ENCODE results near the gene COQ2. TPM values are rescaled to one million over a fixed set of nuclear protein-coding genes. Genes with fewer than 3 reads are reported as not detected.

Gene COQ2
- total and polyA plus RNA-seq, 2 of the 13 experiments (the other 11 are each of a cell fraction or from before 2014, with no cell fraction given) = 10.1 to 17.3 TPM

GRCh38 chr4:83240379-83240875 is 44.2 kb downstream of the COQ2 start:
- CTCF ChIA-PET (ENCODE audit: low intra/inter-chr PET ratio, low total read pairs) = no interaction called here
- in situ Hi-C loops (cut with HindIII; ENCODE audit: extremely low pct_ligation_motif_present, low pct_unique_long_range_greater_than_20kb) = no loop called here
- H3K9ac ChIP-seq (ENCODE audit: insufficient read depth, low read depth, low read length) = no peak overlapping the region
- no peaks in the 10 kb centered on the region for H3K36me3 ChIP-seq (replicated peaks in 1 of 2; ENCODE audit: control insufficient read depth in 1 of 2, insufficient read depth in 2 of 2, low read length in 2 of 2)
- no peaks in the 10 kb centered on the region for H4K20me1 ChIP-seq (ENCODE audit: insufficient read depth, low read length)
- H3K27me3 ChIP-seq (ENCODE audit: control insufficient read depth in 1 of 2, insufficient read depth in 2 of 2, low read length in 2 of 2) = no peaks in the 10 kb centered on the region
- no peak overlapping the region for H2AFZ ChIP-seq (ENCODE audit: low read length)
- no peak for TF ChIP-seq ATM (IDR thresholded peaks at IDR 0.05; ENCODE audit: borderline replicate concordance)
- TF ChIP-seq DMTF1 (CRISPR knock-in tag; IDR thresholded peaks at IDR 0.05) = no peak
- no peak for TF ChIP-seq ADNP (CRISPR knock-in tag; IDR thresholded peaks at IDR 0.05)
- TF ChIP-seq ZSCAN30 (CRISPR knock-in tag; IDR thresholded peaks at IDR 0.05) = no peak
- no peak for TF ChIP-seq TIGD3 (CRISPR knock-in tag; IDR thresholded peaks at IDR 0.05; ENCODE audit: borderline replicate concordance)
- no peak for TF ChIP-seq CHCHD3 (CRISPR knock-in tag; IDR thresholded peaks at IDR 0.05)
- no peak for TF ChIP-seq PREB (CRISPR knock-in tag; IDR thresholded peaks at IDR 0.05)
- no peak for TF ChIP-seq ZNF124 (CRISPR knock-in tag; IDR thresholded peaks at IDR 0.05)
- TF ChIP-seq PTBP1 (IDR thresholded peaks at IDR 0.05; ENCODE audit: low read depth, low read length, poor library complexity, severe bottlenecking) = no peak
- no peak for TF ChIP-seq UBTF (CRISPR knock-in tag; IDR thresholded peaks at IDR 0.05)
- TF ChIP-seq ZNF232 (CRISPR knock-in tag; IDR thresholded peaks at IDR 0.05; ENCODE audit: borderline replicate concordance) = no peak
- ATAC-seq = no peak
- no peak overlapping the region for H3K27ac ChIP-seq (ENCODE audit: extremely low read length, insufficient read depth, low read length)
- intact Hi-C loops (cut with micrococcal nuclease; ENCODE audit: unreplicated experiment) = no loop called here
- DNase-seq (ENCODE audit: low spot score) = no peak
- WGBS (ENCODE audit: low lambda C conversion rate) = 93% methylated on average over 4 of the region's 4 CpGs
- H3K4me2 ChIP-seq (ENCODE audit: low read depth, low read length) = no peak overlapping the region
- no peak overlapping the region for H3K4me3 ChIP-seq (replicated peaks in 1 of 3; ENCODE audit: insufficient read depth in 1 of 3, low read depth in 2 of 3, low read length in 3 of 3)
- POLR2A ChIA-PET = no interaction called here
- H3K9me3 ChIP-seq (ENCODE audit: low read length) = no peaks in the 10 kb centered on the region
- no TSS peak for BruUV-seq (replicated peaks)
- FAIRE-seq = no peak
- no peaks in the 10 kb centered on the region for H3K79me2 ChIP-seq (ENCODE audit: insufficient read depth, low read length)
- H3K4me1 ChIP-seq (ENCODE audit: insufficient read depth, low read length) = no peaks in the 10 kb centered on the region

Measured in HepG2 (cell line).